GM19452 (cell line): ENCODE data around the gene KRT15.

ENCODE experiments used
- ATAC-seq: cut with Tn5 transposase; IDR thresholded peaks from one replicate; pipeline ENCODE4 v1.9.1; 2021; ENCODE audit not compliant: unreplicated experiment

Gene KRT15

DNA sequence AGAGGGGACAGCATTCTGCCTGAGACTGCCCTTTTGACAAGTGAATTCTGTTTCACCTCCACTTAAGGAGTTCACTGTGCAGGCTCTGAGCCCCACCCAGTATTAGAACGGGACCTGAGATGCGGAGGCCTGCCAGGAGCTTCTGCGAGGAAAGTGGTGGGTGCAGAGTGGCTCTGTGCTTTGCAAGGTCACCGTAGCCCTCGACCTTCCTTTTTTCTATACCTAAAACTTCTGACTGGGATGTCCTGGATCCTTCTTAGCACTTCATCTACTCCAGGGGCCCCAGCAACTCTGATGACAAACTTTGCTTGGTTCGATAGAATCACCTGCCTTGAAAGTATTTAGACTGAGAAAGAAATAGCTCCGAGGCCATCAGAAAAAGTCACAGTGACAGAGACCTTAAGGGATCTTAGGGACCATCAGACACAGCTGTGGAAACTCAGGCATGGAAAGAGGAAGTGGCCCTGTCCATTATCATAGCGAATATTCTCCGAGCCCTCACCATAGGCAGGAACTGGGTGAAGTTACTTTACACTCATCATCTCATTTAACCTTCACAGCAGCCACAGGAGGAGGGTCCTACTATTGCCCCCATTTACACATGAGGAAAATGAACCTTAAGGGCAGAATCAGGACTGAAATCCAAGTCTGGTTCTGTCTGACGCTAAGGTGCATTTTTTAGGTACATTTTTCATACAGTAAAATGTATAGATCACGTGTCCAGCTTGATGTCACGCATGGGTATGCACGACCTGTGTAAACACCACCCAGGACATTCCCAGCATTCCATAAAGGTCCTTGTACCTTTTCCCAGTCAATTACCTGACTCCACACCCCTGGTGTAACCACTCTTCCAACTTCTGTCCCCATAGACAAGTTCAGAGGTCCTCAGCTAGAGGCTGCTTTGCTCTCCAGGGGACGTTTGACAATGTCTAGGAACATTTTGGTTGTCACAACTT is 12.6 kb downstream of the KRT15 start:
- no peak for ATAC-seq

- no peak for ATAC-seq
Observed at GRCh38 chr17:41505007-41505808, 13.5 kb downstream of the KRT15 start, which contains the start of gene KRT13. Gene KRT13, minus strand, starts transcription at chr17:41505612. Its CDS starts 62 bp downstream, at chr17:41505550.

DNA sequence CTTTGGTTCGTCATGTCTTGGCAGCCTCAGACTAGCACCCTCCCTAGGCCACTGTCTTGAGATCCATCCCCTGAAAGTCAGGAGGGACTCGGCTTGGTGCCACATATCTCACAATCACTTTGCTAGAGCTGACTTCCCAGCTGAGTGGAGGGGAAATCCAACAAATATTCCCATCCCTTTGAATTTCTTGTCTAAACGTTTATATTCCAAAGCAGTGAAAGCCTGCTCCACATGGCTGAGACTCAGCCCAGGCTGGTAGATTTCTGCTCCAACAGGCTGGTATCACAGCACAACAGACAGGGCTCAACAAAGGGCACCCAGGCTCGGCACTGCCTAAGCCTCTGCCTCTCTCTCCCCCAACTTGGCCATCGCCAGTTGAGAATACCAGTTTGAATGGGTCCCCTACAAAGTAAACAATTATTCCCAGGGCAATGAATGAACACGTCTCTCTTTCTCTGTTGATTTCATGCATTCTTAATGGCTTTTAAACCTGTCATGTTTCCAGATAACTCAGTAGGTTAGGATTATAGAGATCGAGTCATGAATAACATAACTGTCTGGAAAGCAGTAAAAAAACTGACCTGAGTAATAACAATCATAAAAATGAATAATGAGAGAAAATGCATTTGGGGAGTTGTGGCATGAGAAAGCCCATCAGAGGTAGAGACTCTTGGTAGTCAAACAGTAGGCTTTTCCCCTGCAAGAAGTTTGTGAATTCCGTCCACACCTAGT is 14.3 kb downstream of the KRT15 start:
- no peak for ATAC-seq

- no peak for ATAC-seq
Observed at GRCh38 chr17:41503202-41503601, 15.5 kb downstream of the KRT15 start.

- no peak for ATAC-seq
Observed at GRCh38 chr17:41500131-41500911, 18.4 kb downstream of the KRT15 start.

DNA sequence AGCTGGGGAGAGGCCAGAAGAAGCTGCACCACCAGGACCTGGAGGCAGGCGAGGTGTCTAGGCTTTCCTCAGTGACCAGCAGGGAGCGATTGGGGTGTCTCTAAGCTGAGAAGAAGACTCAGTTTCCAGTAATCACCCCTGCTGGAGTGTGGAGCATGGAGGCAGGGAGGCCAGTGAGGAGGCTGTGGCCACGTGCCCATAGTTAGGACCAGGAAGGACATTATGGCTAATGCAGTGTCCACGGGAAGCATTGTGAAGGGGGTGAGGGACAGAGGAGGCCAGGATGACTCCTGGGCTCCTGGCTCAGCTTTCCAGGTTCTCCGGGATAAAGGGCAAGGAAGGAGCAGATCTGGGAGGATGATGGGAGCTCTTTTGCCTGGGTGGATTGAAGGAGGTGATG is 19.0 kb downstream of the KRT15 start:
- ATAC-seq: no peak

DNA sequence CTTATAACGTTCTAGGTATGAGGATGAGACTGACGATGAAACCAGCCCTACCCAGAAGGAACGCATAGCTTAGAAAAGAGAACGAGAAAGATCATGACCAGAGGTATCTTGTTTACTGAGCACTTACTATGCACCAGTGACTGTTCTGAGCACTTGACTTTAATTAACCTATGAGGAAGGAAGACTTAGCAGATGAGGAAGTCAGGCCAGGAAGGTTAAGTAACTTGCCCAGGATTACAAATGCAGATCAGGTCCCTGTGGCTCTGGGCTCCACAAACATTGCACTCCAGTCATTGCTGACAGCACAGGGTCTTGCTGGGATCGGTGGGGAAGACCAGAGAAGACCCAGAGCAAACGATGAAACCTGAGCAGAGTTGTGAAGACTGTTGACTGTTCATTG is 20.4 kb downstream of the KRT15 start:
- no peak for ATAC-seq

GRCh38 chr17:41496803-41497484 is 21.7 kb downstream of the KRT15 start:
- peak; percentile 70 for ATAC-seq

- no peak for ATAC-seq
Observed at GRCh38 chr17:41494524-41494923, 24.2 kb downstream of the KRT15 start.

DNA sequence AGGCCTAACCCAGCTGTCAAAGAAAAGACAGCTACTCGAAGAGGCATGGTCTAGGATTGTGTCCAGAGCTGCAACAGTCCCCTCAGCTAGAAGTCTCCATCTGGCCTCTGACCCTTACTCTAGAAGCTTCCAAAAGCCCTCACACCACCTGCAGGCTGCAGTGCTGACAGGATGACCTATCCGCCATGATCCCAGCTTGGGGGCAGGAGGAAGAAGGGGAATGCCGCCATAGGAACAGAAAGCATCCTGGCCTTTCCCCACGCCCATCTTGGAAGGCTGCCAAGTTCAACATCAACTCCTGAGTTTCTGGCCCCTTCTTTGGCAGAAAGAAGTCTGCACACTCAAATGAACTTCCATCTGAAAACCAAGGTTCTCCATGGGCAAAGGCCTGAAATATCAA is 25.9 kb downstream of the KRT15 start:
- ATAC-seq: no peak

DNA sequence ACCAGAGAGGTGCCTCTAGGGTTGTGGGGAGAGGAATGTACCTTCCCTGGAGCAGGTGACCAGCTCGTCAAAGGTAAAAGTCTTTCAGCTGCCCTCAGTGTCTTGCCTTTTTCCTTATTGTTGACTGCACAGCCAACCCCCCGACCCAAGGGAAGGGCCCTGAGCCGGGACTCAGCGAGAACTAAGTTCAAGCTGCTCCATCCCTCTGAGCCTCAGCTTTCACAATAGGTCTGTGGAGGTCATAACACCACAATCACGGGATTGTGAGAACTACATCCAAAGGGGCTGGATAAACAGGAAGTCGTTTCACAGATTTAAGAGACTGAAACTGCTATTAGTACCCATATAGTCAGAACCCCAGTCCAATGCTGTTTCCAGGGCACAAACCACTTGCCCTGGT is 26.3 kb downstream of the KRT15 start:
- no peak for ATAC-seq

GRCh38 chr17:41491476-41491875 is 27.2 kb downstream of the KRT15 start:
- ATAC-seq: no peak

GRCh38 chr17:41490000-41490990 is 28.4 kb downstream of the KRT15 start:
- no peak for ATAC-seq

- no peak for ATAC-seq
Observed at GRCh38 chr17:41489531-41489930, 29.2 kb downstream of the KRT15 start, which contains the start of gene KRT36. Gene KRT36, minus strand, starts transcription at chr17:41489910. Its CDS starts 46 bp downstream, at chr17:41489864.

- no peak for ATAC-seq
Observed at GRCh38 chr17:41486809-41487530, 31.7 kb downstream of the KRT15 start.

- no peak for ATAC-seq
Observed at GRCh38 chr17:41486316-41486715, 32.4 kb downstream of the KRT15 start.

DNA sequence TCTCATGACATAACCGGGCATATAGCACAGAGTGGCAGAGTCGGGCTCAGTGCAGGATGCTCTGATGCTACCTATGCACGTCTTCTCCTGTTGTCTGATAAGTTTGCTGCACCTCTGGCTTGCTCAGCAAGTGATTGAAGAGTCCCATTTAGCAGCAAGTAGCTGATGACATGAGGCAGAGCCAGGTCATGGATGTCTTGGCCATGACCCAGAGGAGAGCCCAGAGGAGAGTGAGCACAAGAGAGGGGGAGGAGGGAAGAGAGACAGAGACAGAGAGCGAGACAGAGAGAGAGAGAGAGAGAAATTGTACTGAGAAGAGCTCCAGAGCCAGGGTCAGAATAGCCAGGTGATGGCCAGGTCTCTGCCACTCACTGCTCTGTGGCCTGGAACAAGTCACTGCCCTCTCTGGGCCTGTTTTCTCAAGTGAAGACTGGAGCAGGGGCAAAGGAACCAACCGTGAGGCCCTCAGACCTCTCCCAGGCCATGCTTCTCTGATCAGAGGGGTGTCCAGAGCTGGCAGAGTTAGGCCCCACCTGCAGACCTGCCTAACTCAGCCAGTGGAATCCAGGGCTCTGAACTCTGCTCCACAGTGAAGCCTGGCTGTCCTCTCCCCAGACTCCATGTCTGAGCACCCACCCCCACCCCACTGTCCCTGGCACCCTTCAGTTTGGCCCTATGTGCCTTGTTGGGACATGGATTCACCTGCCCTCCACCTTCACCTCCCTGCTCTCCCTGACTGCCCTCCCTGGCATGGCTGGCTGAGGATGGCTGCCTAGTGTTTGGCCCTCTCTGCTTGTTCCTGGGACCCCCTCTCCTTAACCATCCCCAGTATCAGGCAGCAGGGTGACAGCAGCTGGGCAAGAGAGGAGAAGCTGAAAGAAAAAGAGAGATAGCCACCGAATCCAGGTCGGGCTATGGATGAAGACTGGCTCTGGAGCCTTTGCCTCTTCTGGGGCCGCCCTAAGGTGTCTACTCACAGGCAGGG is 33.5 kb downstream of the KRT15 start:
- ATAC-seq: no peak
